ENCODE measurements around the gene ADAM19. TPM values are rescaled to one million over a fixed set of nuclear protein-coding genes. Genes with fewer than 3 reads are reported as not detected.

Gene ADAM19
- total RNA-seq, 1 experiment from 2014 or later, result 4.9 TPM

- no peak for DNase-seq
- no peaks in the 10 kb centered on the region for H3K79me2 ChIP-seq (ENCODE audit: low read length)
- H3K9me3 ChIP-seq (ENCODE audit: low read length), result no peaks in the 10 kb centered on the region
- H3K4me1 ChIP-seq (ENCODE audit: low read length), result no peaks in the 10 kb centered on the region
- no peak overlapping the region for H3K4me3 ChIP-seq (ENCODE audit: low read length)
- H3K36me3 ChIP-seq (ENCODE audit: insufficient read depth, low read length), result no peaks in the 10 kb centered on the region
- H3K9me2 ChIP-seq (replicated peaks; ENCODE audit: insufficient read depth, low read length), result no peaks in the 10 kb centered on the region
- H3K27ac ChIP-seq (ENCODE audit: low read length), result no peak overlapping the region
- H4K20me1 ChIP-seq (ENCODE audit: insufficient read depth, low read depth, low read length), result no peaks in the 10 kb centered on the region
- H3K4me2 ChIP-seq (ENCODE audit: low read depth, low read length, poor library complexity, severe bottlenecking), result no peak overlapping the region
- H2AFZ ChIP-seq (ENCODE audit: low read length), result no peak overlapping the region
- no peaks in the 10 kb centered on the region for H3K27me3 ChIP-seq (ENCODE audit: low read length)
- no peak overlapping the region for H3K9ac ChIP-seq (ENCODE audit: low read length)
Observed at GRCh38 chr5:157611571-157612476, 36.2 kb upstream of the ADAM19 start.

GRCh38 chr5:157610990-157611389 is 35.4 kb upstream of the ADAM19 start:
- no peak overlapping the region for H3K4me3 ChIP-seq (ENCODE audit: low read length)
- H3K36me3 ChIP-seq (ENCODE audit: insufficient read depth, low read length), result no peaks in the 10 kb centered on the region
- H3K27me3 ChIP-seq (ENCODE audit: low read length), result no peaks in the 10 kb centered on the region
- no peaks in the 10 kb centered on the region for H3K4me1 ChIP-seq (ENCODE audit: low read length)
- no peaks in the 10 kb centered on the region for H3K9me2 ChIP-seq (replicated peaks; ENCODE audit: insufficient read depth, low read length)
- no peaks in the 10 kb centered on the region for H3K79me2 ChIP-seq (ENCODE audit: low read length)
- DNase-seq, result no peak
- no peak overlapping the region for H3K4me2 ChIP-seq (ENCODE audit: low read depth, low read length, poor library complexity, severe bottlenecking)
- H3K9me3 ChIP-seq (ENCODE audit: low read length), result no peaks in the 10 kb centered on the region
- H4K20me1 ChIP-seq (ENCODE audit: insufficient read depth, low read depth, low read length), result no peaks in the 10 kb centered on the region
- no peak overlapping the region for H3K9ac ChIP-seq (ENCODE audit: low read length)
- no peak overlapping the region for H2AFZ ChIP-seq (ENCODE audit: low read length)
- H3K27ac ChIP-seq (ENCODE audit: low read length), result no peak overlapping the region

DNA sequence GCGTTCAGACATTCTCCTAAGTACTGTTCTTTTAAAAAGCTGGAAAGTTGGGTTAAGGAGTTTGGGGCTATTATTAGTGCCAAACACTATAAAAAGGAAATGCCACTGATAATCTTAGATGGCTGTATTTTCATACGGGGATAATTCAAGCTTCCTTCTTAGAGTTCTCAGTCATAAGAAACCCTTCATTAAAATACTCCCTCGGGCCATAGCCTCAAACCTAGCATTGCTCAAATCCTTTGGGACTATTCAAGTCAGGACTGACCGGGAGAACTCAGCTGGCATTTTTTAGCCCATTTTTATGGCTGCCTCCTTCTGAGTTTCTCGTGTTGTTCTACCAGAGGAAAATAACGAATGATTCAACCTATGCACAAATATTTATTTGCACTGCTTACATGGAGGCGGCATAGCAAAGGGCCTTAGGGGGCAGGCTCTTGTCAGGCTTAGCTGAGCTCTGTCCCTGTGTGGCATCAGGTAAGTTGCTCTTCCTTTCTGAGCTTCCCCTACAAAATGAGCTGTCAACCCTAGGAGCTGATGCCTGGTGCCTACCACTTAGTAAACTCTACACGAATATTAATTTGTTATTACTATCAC is 33.5 kb upstream of the ADAM19 start:
- H3K9ac ChIP-seq (ENCODE audit: low read length), result no peak overlapping the region

DNA sequence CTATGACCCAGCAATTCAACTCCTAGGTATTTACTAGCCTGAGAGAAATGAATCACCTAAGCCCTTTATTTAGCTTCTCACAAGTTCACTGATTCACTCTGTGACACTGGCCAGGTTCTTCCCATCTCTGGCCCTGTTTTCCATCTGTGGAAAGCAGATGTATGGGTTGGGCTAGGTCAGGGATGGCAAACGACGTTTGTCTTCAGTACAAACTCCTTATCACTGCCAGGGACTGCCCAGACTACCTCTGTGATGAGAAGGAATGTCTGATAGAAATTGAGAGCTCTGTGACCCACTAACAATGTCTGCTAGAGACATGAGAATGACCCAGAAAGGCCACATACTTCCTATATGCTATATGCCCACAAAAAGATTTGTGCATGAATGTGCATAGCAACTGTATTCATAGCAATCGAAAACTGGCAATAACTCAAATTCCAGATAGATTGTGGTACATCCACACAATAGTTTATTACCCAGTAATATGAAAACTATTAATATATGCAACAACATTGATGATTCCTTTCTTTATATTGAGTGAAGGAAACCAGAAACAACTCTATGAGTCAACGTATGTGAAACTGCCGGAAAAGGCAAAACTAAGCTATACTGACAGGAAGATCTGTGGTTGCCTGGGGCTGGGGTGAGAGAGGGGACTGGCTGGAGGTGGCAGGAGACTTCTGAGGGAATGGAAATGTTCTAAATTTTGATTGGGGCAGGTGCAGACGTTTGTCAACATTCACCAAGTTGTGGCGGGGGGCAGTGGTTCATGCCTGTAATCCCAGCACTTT is 32.0 kb upstream of the ADAM19 start:
- Histone ChIP-seq H4K20me1 (ENCODE audit: insufficient read depth, low read depth, low read length) (no peaks in the 10 kb centered on the region), H3K9ac (ENCODE audit: low read length) (no peak overlapping the region), H3K9me2 (replicated peaks; ENCODE audit: insufficient read depth, low read length) (no peaks in the 10 kb centered on the region), H3K27ac (ENCODE audit: low read length) (no peak overlapping the region), H3K4me3 (ENCODE audit: low read length) (no peak overlapping the region), H3K36me3 (ENCODE audit: insufficient read depth, low read length) (no peaks in the 10 kb centered on the region), H2AFZ (ENCODE audit: low read length) (no peak overlapping the region), H3K4me1 (ENCODE audit: low read length) (peaks cover 9% of the 10 kb centered on the region), H3K9me3 (ENCODE audit: low read length) (no peaks in the 10 kb centered on the region), H3K27me3 (ENCODE audit: low read length) (no peaks in the 10 kb centered on the region), H3K4me2 (ENCODE audit: low read depth, low read length, poor library complexity, severe bottlenecking) (no peak overlapping the region), H3K79me2 (ENCODE audit: low read length) (no peaks in the 10 kb centered on the region)
- DNase-seq, result no peak

More for the DNA sequence above, 33.5 kb upstream of the ADAM19 start:
- no peaks in the 10 kb centered on the region for H3K9me3 ChIP-seq (ENCODE audit: low read length)
- H3K27me3 ChIP-seq (ENCODE audit: low read length), result no peaks in the 10 kb centered on the region
- no peak overlapping the region for H3K4me3 ChIP-seq (ENCODE audit: low read length)
- no peaks in the 10 kb centered on the region for H4K20me1 ChIP-seq (ENCODE audit: insufficient read depth, low read depth, low read length)
- no peak overlapping the region for H3K27ac ChIP-seq (ENCODE audit: low read length)
- no peaks in the 10 kb centered on the region for H3K36me3 ChIP-seq (ENCODE audit: insufficient read depth, low read length)
- no peak overlapping the region for H2AFZ ChIP-seq (ENCODE audit: low read length)
- H3K9me2 ChIP-seq (replicated peaks; ENCODE audit: insufficient read depth, low read length), result no peaks in the 10 kb centered on the region
- no peak overlapping the region for H3K4me2 ChIP-seq (ENCODE audit: low read depth, low read length, poor library complexity, severe bottlenecking)
- DNase-seq, result no peak
- no peaks in the 10 kb centered on the region for H3K79me2 ChIP-seq (ENCODE audit: low read length)
- no peaks in the 10 kb centered on the region for H3K4me1 ChIP-seq (ENCODE audit: low read length)

GRCh38 chr5:157606046-157606445 is 30.5 kb upstream of the ADAM19 start:
- Histone ChIP-seq H3K4me1 (ENCODE audit: low read length) (peaks cover 14% of the 10 kb centered on the region), H3K79me2 (ENCODE audit: low read length) (no peaks in the 10 kb centered on the region), H3K9me3 (ENCODE audit: low read length) (no peaks in the 10 kb centered on the region), H3K27me3 (ENCODE audit: low read length) (no peaks in the 10 kb centered on the region), H3K9ac (ENCODE audit: low read length) (no peak overlapping the region), H3K4me3 (ENCODE audit: low read length) (no peak overlapping the region), H4K20me1 (ENCODE audit: insufficient read depth, low read depth, low read length) (no peaks in the 10 kb centered on the region), H3K9me2 (replicated peaks; ENCODE audit: insufficient read depth, low read length) (no peaks in the 10 kb centered on the region), H3K4me2 (ENCODE audit: low read depth, low read length, poor library complexity, severe bottlenecking) (no peak overlapping the region), H3K27ac (ENCODE audit: low read length) (no peak overlapping the region), H2AFZ (ENCODE audit: low read length) (no peak overlapping the region), H3K36me3 (ENCODE audit: insufficient read depth, low read length) (no peaks in the 10 kb centered on the region)
- no peak for DNase-seq

DNA sequence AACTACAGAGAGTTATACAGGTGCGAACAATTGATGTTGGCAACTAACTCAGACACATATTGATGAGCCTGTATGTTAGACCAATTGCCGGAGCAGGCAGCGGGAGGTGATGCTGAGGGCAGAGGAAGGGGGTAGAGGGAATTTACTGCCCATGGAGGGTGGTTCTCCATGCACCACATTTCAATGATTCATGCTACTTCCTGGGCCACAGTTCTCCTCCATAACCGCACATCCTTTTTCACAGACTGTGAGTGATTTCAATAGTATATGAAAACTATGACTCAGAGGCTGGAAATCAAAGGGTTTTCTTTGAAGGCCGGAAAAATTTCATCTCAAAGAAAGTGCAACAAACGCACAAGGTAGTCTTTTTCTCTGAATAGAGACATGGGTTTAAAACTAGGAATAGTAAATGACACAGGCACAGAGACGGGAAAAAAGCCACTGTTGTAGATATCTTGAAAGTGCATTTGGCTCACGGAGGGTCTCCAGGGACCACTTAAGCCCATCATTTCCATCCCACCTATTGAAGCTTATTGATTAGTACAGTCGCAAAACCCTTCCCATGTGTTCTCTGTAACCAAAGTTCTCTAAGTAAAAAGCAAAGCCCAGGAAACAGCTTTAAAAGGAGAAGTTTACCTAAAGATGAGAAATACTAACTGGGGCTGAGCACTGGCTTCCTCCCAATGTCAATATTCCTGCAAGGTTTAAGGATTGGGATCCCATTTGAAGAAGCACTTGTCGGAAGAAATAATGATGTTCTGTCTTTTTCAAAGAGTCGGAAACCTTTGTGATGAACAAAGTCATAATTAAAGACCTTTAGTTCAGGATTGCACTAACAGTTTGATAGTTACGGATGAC is 28.0 kb upstream of the ADAM19 start:
- no peak overlapping the region for H3K27ac ChIP-seq (ENCODE audit: low read length)
- H3K9me3 ChIP-seq (ENCODE audit: low read length), result no peaks in the 10 kb centered on the region
- no peaks in the 10 kb centered on the region for H4K20me1 ChIP-seq (ENCODE audit: insufficient read depth, low read depth, low read length)
- H3K4me1 ChIP-seq (ENCODE audit: low read length), result peaks cover 14% of the 10 kb centered on the region
- DNase-seq, result no peak
- H3K9ac ChIP-seq (ENCODE audit: low read length), result no peak overlapping the region
- no peak overlapping the region for H3K4me2 ChIP-seq (ENCODE audit: low read depth, low read length, poor library complexity, severe bottlenecking)
- no peaks in the 10 kb centered on the region for H3K36me3 ChIP-seq (ENCODE audit: insufficient read depth, low read length)
- H3K4me3 ChIP-seq (ENCODE audit: low read length), result no peak overlapping the region
- H3K27me3 ChIP-seq (ENCODE audit: low read length), result no peaks in the 10 kb centered on the region
- no peaks in the 10 kb centered on the region for H3K9me2 ChIP-seq (replicated peaks; ENCODE audit: insufficient read depth, low read length)
- 0 out of 2 replicates have a peak overlapping the region, but pooled peaks have one; percentile 20 for H2AFZ ChIP-seq (ENCODE audit: low read length)
- H3K79me2 ChIP-seq (ENCODE audit: low read length), result no peaks in the 10 kb centered on the region

- peak overlapping the region; percentile 36; the same call in 1 of the 2 replicates for H2AFZ ChIP-seq (ENCODE audit: low read length)
- H3K27me3 ChIP-seq (ENCODE audit: low read length), result no peaks in the 10 kb centered on the region
- H3K9me3 ChIP-seq (ENCODE audit: low read length), result no peaks in the 10 kb centered on the region
- peak overlapping the region; percentile 18 for H3K4me2 ChIP-seq (ENCODE audit: low read depth, low read length, poor library complexity, severe bottlenecking)
- no peaks in the 10 kb centered on the region for H3K9me2 ChIP-seq (replicated peaks; ENCODE audit: insufficient read depth, low read length)
- H4K20me1 ChIP-seq (ENCODE audit: insufficient read depth, low read depth, low read length), result no peaks in the 10 kb centered on the region
- H3K36me3 ChIP-seq (ENCODE audit: insufficient read depth, low read length), result no peaks in the 10 kb centered on the region
- no peak overlapping the region for H3K9ac ChIP-seq (ENCODE audit: low read length)
- H3K79me2 ChIP-seq (ENCODE audit: low read length), result no peaks in the 10 kb centered on the region
- H3K4me3 ChIP-seq (ENCODE audit: low read length), result no peak overlapping the region
- peaks cover 15% of the 10 kb centered on the region for H3K4me1 ChIP-seq (ENCODE audit: low read length)
- peak; percentile 50 for DNase-seq
- H3K27ac ChIP-seq (ENCODE audit: low read length), result no peak overlapping the region
Observed at GRCh38 chr5:157602505-157602904, 26.9 kb upstream of the ADAM19 start.

All from Karpas-422 (cell line).